H54 (cell line): ENCODE measurements around the gene DPAGT1.

Experiments used
- DNase-seq: peaks from one replicate; pipeline ENCODE4 v3.0.0; 2011; ENCODE audit warnings: low spot score, mixed read lengths; ENCODE audit not compliant: insufficient read length
- FAIRE-seq: peaks from 3 replicates; lab custom pipeline; 2011; peaks lifted over from hg19 to GRCh38; lab: Jason Lieb, UNC
- POLR2A ChIP-seq: IDR thresholded peaks from 2 replicates; pipeline ENCODE4 v1.6.1; 2011; ENCODE audit warnings: low read depth, mild to moderate bottlenecking, low read length

The DPAGT1 gene

DNA sequence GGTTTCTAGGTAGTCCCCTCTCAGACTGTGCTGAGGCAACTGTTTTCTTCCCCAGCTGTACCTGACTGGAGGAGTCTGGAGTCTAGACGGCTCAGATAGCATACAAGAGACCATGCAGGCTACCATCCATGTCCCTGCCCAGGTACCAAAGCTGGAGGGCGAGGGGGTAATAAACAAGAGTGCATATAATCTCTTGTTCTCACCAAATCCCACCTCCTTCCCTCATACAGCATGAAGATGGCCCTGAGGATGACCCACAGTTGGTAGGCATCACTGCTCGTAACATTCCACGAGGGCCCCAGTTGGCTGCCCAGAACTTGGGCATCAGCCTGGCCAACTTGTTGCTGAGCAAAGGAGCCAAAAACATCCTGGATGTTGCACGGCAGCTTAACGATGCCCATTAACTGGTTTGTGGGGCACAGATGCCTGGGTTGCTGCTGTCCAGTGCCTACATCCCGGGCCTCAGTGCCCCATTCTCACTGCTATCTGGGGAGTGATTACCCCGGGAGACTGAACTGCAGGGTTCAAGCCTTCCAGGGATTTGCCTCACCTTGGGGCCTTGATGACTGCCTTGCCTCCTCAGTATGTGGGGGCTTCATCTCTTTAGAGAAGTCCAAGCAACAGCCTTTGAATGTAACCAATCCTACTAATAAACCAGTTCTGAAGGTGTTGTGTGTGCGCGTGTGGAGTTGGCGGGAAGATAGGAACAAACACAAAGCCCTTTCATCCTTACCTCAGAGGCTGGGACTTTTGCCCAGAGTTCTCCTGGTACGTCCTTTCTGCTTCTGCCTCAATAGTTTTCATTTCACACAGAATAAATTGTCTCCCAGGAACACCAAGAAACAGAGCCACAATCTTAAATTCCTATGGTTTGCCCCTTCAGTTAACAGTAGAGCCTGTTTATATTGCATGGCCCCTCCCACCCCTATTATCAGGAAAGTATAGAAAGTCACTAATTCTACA, 8.5 kb downstream of the DPAGT1 start:
- FAIRE-seq (no peak), DNase-seq (no peak)
- no peak; the same call in 1 of the 2 replicates for TF ChIP-seq POLR2A

DNA sequence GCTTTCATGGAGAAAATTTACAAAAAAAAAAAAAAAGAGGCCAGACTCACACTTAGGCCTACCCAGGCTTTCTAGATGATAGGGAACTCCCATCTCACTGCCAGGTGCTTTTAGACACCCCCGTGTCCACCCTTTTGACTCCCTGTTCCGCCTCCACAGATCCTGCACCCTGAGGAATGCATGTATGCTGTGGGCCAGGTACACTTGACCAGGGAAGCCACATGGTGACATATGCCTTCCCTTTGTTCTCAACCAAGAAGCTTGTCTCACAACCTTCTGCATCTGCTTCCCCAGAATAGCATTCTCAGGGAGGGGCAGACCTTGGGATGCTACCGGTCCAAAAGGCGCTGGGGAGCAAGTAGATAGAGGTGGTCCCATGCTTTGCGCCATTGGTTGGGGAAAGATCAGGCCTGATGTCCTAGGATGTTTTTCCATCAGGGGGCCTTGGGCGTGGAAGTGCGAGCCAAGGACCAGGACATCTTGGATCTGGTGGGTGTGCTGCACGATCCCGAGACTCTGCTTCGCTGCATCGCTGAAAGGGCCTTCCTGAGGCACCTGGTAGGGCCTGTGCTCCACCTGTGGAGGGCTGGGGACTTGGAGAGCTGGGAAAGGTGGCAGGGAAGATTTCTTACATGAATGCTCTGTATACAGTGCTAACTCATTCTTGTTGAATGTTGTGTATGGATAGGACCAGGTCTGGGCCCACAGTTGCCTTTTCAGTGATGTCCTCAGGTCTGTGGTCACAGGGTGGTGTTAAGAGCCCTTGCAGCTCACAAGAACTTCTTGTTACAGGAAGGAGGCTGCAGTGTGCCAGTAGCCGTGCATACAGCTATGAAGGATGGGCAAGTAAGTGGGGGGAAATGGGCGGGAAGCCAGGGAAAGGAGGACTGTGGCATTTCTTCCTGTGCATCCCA, 9.4 kb downstream of the DPAGT1 start:
- no peak for TF ChIP-seq POLR2A
- FAIRE-seq (no peak), DNase-seq (no peak)

DNA sequence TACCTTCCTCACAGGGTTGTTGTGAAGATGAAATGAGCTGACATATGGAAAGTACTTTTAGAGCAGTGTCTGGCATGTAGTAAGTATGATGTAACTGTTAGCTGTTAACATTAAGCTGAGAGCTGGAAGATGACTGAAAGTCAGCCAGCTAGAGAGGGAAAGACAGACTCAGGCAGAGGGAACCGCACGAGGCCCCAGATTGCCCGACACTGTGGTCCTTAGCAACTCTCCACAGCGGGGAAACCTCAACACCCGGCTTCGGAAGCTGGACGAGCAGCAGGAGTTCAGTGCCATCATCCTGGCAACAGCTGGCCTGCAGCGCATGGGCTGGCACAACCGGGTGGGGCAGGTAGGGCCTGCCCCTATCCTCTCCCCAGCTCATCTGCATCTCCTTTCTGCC, 10.5 kb downstream of the DPAGT1 start:
- DNase-seq (no peak), FAIRE-seq (no peak)
- no peak for TF ChIP-seq POLR2A

DNA sequence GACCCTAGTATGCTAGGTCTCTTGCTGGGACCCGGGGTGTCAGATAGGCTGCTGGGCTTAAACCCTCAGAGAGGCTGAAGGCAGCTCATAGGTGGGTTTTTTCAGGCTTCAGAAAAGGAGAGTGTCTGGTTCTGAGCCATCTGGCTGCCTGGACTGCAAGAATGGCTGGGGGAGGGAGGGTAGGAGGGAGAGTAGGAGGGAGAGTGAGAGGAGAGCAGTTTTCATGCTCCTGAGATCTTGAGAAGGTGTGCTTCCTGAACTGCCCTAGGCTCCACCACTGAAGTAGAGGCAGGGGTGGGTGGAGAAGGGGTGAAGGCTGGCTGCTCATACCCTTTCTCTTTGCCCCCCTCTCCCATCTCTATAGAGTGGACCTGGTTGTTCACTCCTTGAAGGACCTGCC, 12.3 kb downstream of the DPAGT1 start:
- TF ChIP-seq POLR2A = no peak
- no peak for FAIRE-seq
- DNase-seq = no peak

DNA sequence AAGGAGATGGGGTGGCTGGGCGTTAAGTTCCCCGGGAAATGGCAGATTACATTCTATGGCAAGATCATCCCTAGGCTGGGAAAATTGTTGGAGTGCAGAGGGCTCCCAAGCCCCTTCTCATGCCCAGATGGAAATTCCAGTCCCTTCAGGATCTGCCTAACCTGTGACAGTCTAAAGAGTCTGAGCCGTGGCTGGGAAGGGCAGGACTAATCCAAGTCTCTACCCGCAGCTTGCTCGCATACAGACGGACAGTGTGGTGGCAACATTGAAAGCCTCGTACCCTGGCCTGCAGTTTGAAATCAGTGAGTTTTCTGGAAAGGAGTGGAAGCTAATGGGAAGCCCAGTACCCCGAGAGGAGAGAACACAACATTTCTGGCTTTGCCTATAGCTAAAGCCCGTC, 13.2 kb downstream of the DPAGT1 start:
- DNase-seq (no peak), FAIRE-seq (no peak)
- TF ChIP-seq POLR2A = no peak

DNA sequence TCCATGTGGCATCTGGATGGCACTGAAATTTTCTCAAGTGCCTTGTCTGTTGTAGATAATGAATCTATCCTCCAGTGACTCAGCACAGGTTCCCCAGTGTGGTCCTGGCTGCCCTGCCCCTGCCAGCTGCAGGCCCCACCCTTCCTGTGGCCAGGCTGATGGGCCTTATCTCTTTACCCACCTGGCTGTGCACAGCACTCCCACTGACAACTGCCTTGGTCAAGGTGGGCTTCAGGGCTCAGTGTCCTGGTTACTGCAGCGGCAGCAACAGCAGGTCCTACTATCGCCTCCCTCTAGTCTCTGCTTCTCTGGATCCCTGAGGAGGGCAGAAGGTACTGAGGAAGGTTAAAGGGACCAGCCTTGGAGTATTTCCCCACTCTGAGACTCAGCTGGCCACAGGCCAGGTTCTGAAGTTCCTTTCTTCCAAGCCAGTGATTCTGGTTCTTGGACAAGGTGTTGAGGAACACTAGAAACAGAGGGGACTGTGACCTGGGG, 13.9 kb downstream of the DPAGT1 start:
- no peak for TF ChIP-seq POLR2A
- FAIRE-seq = no peak
- DNase-seq = no peak

DNA sequence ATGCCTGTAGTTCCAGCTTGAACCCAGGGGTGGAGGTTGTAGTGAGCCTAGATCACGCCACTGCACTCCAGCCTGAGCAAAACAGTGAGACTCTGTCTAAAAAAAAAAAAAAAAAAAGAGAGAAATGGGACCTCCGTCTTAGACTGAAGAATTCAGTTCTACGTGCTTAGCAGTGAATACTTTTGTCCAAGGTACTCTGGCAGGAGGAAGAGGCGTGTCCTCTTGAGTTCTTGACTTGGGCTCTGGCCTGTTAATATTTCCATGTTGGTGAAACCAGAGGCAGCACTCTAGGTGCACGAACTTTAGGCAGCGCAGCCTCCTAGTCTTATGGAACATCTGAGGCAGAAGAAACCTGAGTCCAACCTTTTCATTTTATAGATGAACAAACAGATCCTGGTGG, 14.5 kb downstream of the DPAGT1 start:
- FAIRE-seq (no peak), DNase-seq (no peak)
- TF ChIP-seq POLR2A = no peak

DNA sequence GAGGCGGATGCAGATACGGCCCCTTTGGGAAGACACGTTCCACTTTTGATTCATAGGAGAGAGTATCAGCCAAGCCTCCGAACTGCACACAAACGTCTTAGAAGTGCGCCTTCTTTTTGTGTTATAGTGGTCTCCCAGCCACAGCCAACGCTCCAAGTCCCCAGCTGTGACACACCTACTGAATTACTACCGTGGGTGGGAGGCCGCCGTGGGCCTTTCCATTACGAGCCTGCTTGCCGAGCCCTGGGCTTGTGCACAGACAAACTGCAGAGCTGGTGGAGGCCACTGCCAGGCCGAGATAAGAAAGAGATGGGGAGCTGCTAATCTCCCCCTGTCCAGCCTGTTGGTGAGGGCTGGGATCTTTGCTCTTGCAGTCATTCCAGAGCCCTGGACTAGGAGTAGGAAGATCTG, 16.2 kb downstream of the DPAGT1 start:
- FAIRE-seq (no peak), DNase-seq (no peak)
- TF ChIP-seq POLR2A = no peak

DNA sequence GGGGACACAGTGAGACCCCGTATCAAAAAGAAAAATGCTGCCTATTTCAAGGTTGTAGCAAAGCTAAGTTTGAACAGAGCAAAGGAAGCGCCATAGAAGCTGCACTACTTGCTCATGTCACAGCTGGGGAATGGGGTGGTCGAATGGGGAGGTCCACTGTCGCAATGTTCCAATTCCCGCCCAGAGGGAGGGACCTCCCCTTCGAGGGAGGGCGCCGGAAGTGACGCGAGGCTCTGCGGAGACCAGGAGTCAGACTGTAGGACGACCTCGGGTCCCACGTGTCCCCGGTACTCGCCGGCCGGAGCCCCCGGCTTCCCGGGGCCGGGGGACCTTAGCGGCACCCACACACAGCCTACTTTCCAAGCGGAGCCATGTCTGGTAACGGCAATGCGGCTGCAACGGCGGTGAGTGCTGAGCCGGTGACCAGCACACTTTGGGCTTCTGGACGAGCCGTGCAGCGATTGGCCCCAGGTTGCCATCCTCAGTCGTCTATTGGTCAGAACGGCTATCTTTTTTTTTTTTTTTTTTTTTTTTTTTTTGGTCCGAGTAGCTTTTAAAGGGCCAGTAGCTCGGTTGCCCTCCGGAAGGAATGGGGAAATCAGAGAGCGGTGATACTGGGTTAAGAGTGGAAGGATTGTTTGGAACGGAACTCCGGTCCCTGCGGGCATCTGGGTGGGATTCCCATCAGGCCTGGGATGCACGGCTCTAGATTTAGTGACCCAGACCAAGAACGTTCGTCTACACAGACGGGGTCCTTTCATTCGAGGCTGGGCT, 16.8 kb downstream of the DPAGT1 start, which contains the start of gene HMBS:
Gene HMBS (plus strand): TSS at position 219 of the 774 bp plus-strand sequence. CDS start 153 bp downstream, at position 372.
- FAIRE-seq = peak; percentile 73
- peak; percentile 65; the same call in 1 of the 2 replicates for TF ChIP-seq POLR2A

DNA sequence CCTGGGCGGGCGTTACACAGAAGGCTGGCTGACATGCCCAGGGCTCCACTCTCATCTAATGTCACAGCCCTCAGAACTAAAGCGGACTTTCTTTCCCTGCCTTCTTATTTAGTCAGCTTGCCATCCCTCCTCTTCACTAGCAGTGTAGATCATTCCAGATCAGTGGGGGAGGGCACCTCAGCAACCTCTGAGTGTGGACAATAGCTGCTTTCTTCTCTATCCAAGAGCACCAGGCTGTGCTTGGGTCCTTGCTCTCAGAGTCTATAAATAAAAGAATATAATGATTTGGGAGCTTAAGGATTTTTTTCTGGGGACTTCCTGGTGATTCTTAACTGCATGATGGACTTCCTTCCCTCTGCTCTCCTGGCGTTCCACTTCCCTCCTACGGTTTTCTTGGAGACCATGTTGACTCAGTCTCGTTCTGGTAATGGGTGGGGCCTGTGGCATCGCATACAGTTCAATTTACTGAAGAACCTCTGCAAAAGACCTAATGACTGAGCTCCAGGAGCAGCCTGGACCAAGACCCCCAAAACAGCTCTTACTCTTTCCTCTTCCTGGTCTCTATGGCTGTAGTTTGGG, 19.9 kb downstream of the DPAGT1 start:
- DNase-seq (no peak), FAIRE-seq (no peak)
- TF ChIP-seq POLR2A = no peak

More for the DNA sequence above, 16.8 kb downstream of the DPAGT1 start, which contains the start of gene HMBS:
- peak; percentile 72 for DNase-seq

DNA sequence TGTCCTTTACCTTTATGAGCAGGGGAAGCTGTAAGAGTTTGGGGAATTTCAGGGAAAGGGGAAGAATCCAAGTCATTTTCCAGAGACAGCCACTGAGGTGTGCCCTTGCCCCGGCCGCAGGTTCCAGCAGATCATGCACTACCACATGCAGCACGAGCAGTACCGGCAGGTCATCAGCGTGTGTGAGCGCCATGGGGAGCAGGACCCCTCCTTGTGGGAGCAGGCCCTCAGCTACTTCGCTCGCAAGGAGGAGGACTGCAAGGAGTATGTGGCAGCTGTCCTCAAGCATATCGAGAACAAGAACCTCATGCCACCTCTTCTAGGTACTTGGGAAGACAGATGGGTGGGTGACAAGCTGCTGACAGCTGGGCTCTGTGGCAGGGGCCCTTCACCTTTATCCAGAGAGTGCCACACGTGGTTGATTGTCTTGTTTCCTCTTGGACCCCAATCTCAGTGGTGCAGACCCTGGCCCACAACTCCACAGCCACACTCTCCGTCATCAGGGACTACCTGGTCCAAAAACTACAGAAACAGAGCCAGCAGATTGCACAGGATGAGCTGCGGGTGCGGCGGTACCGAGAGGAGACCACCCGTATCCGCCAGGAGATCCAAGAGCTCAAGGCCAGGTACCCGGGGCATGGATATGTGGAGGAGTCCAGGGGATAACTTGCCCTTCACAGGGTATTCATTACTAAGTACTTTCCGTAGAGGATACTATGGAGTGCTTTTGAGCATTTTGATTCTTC, 22.8 kb downstream of the DPAGT1 start:
- TF ChIP-seq POLR2A = no peak
- DNase-seq = no peak
- no peak for FAIRE-seq

DNA sequence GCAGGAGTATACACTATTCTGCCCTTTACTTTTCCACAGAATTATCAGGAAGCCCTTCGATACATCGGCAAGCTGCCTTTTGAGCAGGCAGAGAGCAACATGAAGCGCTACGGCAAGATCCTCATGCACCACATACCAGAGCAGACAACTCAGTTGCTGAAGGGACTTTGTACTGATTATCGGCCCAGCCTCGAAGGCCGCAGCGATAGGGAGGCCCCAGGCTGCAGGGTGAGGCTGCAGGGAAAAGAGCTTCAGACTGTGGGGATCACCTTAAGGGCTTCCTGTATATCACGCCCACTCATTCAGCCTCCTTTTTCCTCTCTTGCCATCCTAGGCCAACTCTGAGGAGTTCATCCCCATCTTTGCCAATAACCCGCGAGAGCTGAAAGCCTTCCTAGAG, 23.8 kb downstream of the DPAGT1 start:
- TF ChIP-seq POLR2A = no peak
- DNase-seq (no peak), FAIRE-seq (no peak)
